PC-3 (cell line): ENCODE measurements around the gene FXYD1. TPM values are rescaled to one million over a fixed set of nuclear protein-coding genes. Genes with fewer than 3 reads are reported as not detected.
A peak's percentile ranks its signal among the peaks of the same experiment; 100 is the strongest.

Experiments used
- ATAC-seq: fragments of 200-7000 bp; cut with Tn5 transposase; 2 replicates; pipeline ENCODE4 v1.9.1; 2020; ENCODE audit warnings: mild to moderate bottlenecking, moderate library complexity
- BruUV-seq: library from RNA; stranded (reverse); fragments of 400-500 nt; replicated peaks from 2 replicates; lab custom pipeline; 2021; lab: Mats Ljungman, UMichigan
- CTCF ChIA-PET: fragments of 300-600 bp; sonication (Branson Sonifier 250); formaldehyde crosslinking; loops from one replicate; lab custom pipeline; 2022; ENCODE audit warnings: antibody characterized with exemption; lab: Charles Lee
- POLR2A ChIA-PET: fragments of 300-600 bp; sonication (Branson Sonifier 250); formaldehyde crosslinking; loops from one replicate; lab custom pipeline; 2022; ENCODE audit warnings: antibody characterized with exemption; ENCODE audit not compliant: unreplicated experiment; lab: Charles Lee
- DNase-seq: peaks from one replicate; pipeline ENCODE4 v3.0.0-alpha.2; 2015
- H2AFZ ChIP-seq: fragments of 300-600 bp; sonication (generic); 2 replicates; pipeline ENCODE4 v1.6.0; 2016; ENCODE audit warnings: antibody characterized with exemption, low read length
- H3F3A ChIP-seq: fragments of 300-600 bp; sonication (generic); one replicate; pipeline ENCODE4 v1.6.0; 2017; ENCODE audit warnings: antibody characterized with exemption, low read length, control low read depth, mild to moderate bottlenecking; ENCODE audit not compliant: unreplicated experiment
- H3K27ac ChIP-seq: fragments of 300-600 bp; sonication (generic); 2 replicates; pipeline ENCODE4 v1.5.1; 2016; ENCODE audit warnings: mild to moderate bottlenecking, low read length
- H3K27me3 ChIP-seq: fragments of 300-600 bp; sonication (generic); 2 replicates; pipeline ENCODE4 v1.6.1; 2016; ENCODE audit warnings: low read length, mixed read lengths
- H3K36me3 ChIP-seq: fragments of 300-600 bp; sonication (generic); 2 replicates; pipeline ENCODE4 v1.6.1; 2016; ENCODE audit warnings: low read depth, mixed run types, low read length, mixed read lengths
- H3K4me1 ChIP-seq: fragments of 300-600 bp; sonication (generic); 2 replicates; pipeline ENCODE4 v1.5.1; 2016; ENCODE audit warnings: low read length; ENCODE audit not compliant: insufficient read depth
- H3K4me2 ChIP-seq: fragments of 300-600 bp; sonication (generic); 2 replicates; pipeline ENCODE4 v1.6.0; 2016; ENCODE audit warnings: low read length
- H3K4me3 ChIP-seq: fragments of 300-600 bp; sonication (generic); 2 replicates; pipeline ENCODE4 v1.5.1; 2016; ENCODE audit warnings: mild to moderate bottlenecking, low read length, mixed read lengths
- H3K79me2 ChIP-seq: fragments of 300-600 bp; sonication (generic); 2 replicates; pipeline ENCODE4 v1.6.1; 2017; ENCODE audit warnings: low read length, mixed read lengths
- H3K9ac ChIP-seq: fragments of 300-600 bp; sonication (generic); 2 replicates; pipeline ENCODE4 v1.6.0; 2016; ENCODE audit warnings: mild to moderate bottlenecking, low read length
- H3K9me2 ChIP-seq: fragments of 300-600 bp; sonication (generic); replicated peaks from 2 replicates; pipeline ENCODE4 v1.6.1; 2016; ENCODE audit warnings: mixed run types, low read length, mixed read lengths
- H3K9me3 ChIP-seq: fragments of 300-600 bp; sonication (generic); 2 replicates; pipeline ENCODE4 v1.6.1; 2016; ENCODE audit warnings: low read length, mixed read lengths
- H4K20me1 ChIP-seq: fragments of 300-600 bp; sonication (generic); 2 replicates; pipeline ENCODE4 v1.6.1; 2016; ENCODE audit warnings: low read length, mixed read lengths
- EZH2 ChIP-seq: fragments of 300-600 bp; sonication (generic); IDR thresholded peaks from one replicate; pipeline ENCODE4 v1.6.1; 2017; ENCODE audit warnings: antibody characterized with exemption, mild to moderate bottlenecking, low read length; ENCODE audit not compliant: unreplicated experiment
- EZH2phosphoT487 ChIP-seq: fragments of 300-600 bp; sonication (generic); IDR thresholded peaks from 2 replicates; pipeline ENCODE4 v1.6.1; 2018; ENCODE audit warnings: mild to moderate bottlenecking, antibody characterized with exemption, low read length, borderline replicate concordance
- intact Hi-C: fragments of 100-400 bp; cut with micrococcal nuclease; formaldehyde crosslinking; loops from 2 replicates; pipeline ENCODE4 v1.9.0; 2023
- total RNA-seq: library from RNA; depleted of rRNA; stranded (reverse); fragments of >200 nt; gene quantifications from 2 replicates; pipeline ENCODE4 v1.2.3, GENCODE V29; 2014
- TF ChIP-seq, protein P1 (sequence below): fragments of 300-600 bp; sonication (generic); conservative IDR thresholded peaks from 2 replicates; pipeline ENCODE4 v1.5.1; 2017; ENCODE audit warnings: antibody characterized with exemption, low read depth, mild to moderate bottlenecking, low read length

The FXYD1 gene
- total RNA-seq, 1 experiment from 2014 or later, result not detected

DNA sequence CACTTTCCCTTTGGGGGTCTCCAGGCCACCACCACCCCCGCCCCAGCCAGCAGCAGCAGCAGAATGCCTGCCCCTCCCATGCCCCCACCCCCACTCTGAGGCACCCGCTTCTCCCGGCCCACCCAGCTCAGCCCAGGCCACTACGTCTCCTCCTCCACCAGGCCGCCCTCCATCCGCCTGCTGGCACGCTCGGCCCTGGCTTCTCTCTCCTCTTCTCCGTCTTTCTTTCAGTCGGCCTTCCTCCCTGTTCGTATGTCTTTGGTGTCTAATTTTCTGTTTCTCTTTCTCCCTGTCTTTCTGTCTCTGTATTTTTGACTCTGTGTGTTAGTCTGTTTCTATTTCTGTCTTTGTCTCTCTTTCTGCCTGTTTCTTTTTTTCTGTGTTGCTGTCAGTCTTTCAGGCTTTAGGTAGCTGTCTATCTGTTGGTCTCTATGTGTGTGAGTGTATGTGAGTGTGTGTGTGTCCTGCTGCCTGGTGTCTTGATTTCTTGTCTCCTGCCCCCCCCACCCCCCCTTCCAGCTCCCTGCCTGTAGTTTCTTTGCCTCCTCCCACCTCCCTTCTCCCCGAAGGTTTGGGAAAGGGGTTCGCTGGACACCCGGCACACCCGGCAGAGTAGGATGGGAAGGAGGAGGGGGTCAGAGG, 3.9 kb upstream of the FXYD1 start, which contains the start of gene LGI4:
Gene LGI4, minus strand, starts transcription at position 459 of the 642 bp plus-strand sequence. Its CDS starts 379 bp downstream, at position 80.
- H3K9ac ChIP-seq, result no peak within 1 kb of the TSS
- H3K4me1 ChIP-seq, result no peaks in the 10 kb centered on the region
- H3K27me3 ChIP-seq, result no peaks in the 10 kb centered on the region
- H3F3A ChIP-seq, result no peaks in the 10 kb centered on the region
- no peaks in the 10 kb centered on the region for H3K9me2 ChIP-seq
- H2AFZ ChIP-seq, result no peak within 1 kb of the TSS
- no peak within 1 kb of the TSS for H3K27ac ChIP-seq
- TF ChIP-seq, protein P1, sequence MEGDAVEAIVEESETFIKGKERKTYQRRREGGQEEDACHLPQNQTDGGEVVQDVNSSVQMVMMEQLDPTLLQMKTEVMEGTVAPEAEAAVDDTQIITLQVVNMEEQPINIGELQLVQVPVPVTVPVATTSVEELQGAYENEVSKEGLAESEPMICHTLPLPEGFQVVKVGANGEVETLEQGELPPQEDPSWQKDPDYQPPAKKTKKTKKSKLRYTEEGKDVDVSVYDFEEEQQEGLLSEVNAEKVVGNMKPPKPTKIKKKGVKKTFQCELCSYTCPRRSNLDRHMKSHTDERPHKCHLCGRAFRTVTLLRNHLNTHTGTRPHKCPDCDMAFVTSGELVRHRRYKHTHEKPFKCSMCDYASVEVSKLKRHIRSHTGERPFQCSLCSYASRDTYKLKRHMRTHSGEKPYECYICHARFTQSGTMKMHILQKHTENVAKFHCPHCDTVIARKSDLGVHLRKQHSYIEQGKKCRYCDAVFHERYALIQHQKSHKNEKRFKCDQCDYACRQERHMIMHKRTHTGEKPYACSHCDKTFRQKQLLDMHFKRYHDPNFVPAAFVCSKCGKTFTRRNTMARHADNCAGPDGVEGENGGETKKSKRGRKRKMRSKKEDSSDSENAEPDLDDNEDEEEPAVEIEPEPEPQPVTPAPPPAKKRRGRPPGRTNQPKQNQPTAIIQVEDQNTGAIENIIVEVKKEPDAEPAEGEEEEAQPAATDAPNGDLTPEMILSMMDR, result no peak
- TF ChIP-seq EZH2phosphoT487 (no peak), EZH2 (no peak)
- no peaks in the 10 kb centered on the region for H3K79me2 ChIP-seq
- DNase-seq (no peak), ATAC-seq (no peak)
- no peaks in the 10 kb centered on the region for H4K20me1 ChIP-seq
- no peaks in the 10 kb centered on the region for H3K36me3 ChIP-seq
- ChIA-PET CTCF (no interaction called here), POLR2A (no interaction called here)
- intact Hi-C loops, result loop anchor here (1.0 kb wide), 1 partner anchor 20 kb away; no protein-coding TSS in a partner anchor
- no peak within 1 kb of the TSS for H3K4me3 ChIP-seq
- no peak within 1 kb of the TSS for H3K4me2 ChIP-seq
- BruUV-seq, result no TSS peak
- H3K9me3 ChIP-seq, result no peaks in the 10 kb centered on the region

DNA sequence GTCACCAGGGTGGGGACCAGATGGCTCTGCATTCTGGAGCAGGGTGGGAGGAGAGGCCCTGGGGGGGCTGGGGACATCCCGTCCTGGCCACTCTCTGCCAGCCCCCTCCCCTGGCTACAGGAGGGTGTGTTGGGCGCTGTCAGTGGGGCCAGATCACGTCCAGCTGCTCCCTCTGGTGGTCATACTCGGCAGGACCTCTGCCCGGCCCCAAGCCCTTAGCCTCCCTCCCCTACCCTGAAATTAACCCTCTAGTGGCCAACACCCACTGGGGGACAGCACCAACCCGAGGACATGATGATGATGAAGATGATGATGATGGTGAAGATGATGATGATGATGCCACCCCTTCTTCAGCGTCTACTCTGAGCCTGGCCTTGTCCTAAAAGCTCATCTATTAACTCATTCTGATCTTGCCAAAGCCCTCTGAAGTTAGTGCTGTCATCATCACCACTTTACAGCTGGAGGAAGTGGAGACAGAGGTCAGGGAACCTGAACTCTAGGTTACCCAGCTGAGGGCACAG, 3.2 kb upstream of the FXYD1 start:
- H3K9me3 ChIP-seq, result no peaks in the 10 kb centered on the region
- TF ChIP-seq EZH2, result no peak
- TF ChIP-seq, protein P1, result peak; percentile 77
- no peaks in the 10 kb centered on the region for H3K79me2 ChIP-seq
- no peak overlapping the region for H3K27ac ChIP-seq
- POLR2A ChIA-PET, result no interaction called here
- no peak overlapping the region for H3K4me2 ChIP-seq
- no peaks in the 10 kb centered on the region for H3K4me1 ChIP-seq
- DNase-seq (peak; percentile 62), ATAC-seq (peak; percentile 89)
- CTCF ChIA-PET, result interaction anchor here (0.8 kb wide), 1 partner anchor 91 kb away, joined by 3 read pairs; no protein-coding TSS in a partner anchor
- no peaks in the 10 kb centered on the region for H4K20me1 ChIP-seq
- BruUV-seq, result no TSS peak
- H3K27me3 ChIP-seq, result no peaks in the 10 kb centered on the region
- no peak overlapping the region for H3K9ac ChIP-seq
- intact Hi-C loops, result loop anchor here (1.0 kb wide), 1 partner anchor 21 kb away; no protein-coding TSS in a partner anchor
- H3K36me3 ChIP-seq, result no peaks in the 10 kb centered on the region
- no peak overlapping the region for H2AFZ ChIP-seq
- no peaks in the 10 kb centered on the region for H3K9me2 ChIP-seq
- no peak overlapping the region for H3K4me3 ChIP-seq
- no peaks in the 10 kb centered on the region for H3F3A ChIP-seq

DNA sequence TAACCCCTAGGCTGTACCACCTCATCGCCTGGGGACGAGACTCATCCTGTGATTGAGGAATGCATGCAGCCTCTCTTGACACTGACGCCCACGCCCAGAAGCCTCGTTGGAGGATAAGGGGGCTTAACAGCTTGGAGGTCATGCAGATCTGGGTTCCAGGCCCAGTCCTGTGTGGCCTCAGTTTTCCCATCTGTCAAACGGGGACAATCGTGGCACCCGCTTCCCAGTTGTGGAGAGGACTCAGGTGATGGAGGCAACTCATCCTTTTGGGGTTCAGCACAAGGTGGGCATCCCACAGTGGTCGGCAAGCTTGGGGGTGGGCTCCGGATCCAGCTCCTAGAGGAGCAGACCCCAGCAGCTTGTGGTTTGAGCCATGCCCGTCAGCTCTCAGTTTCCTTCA, 2.4 kb upstream of the FXYD1 start:
- no peak for DNase-seq
- Histone ChIP-seq H3K36me3 (no peaks in the 10 kb centered on the region), H2AFZ (no peak overlapping the region), H3K9me3 (no peaks in the 10 kb centered on the region), H3K9me2 (no peaks in the 10 kb centered on the region), H3F3A (no peaks in the 10 kb centered on the region), H4K20me1 (no peaks in the 10 kb centered on the region), H3K27me3 (no peaks in the 10 kb centered on the region), H3K27ac (no peak overlapping the region), H3K4me2 (no peak overlapping the region), H3K79me2 (no peaks in the 10 kb centered on the region), H3K4me1 (no peaks in the 10 kb centered on the region), H3K4me3 (no peak overlapping the region), H3K9ac (no peak overlapping the region)
- ChIA-PET POLR2A (no interaction called here), CTCF (no interaction called here)
- BruUV-seq, result no TSS peak
- no peak for ATAC-seq
- TF ChIP-seq, protein P1, result no peak
- TF ChIP-seq EZH2phosphoT487, result no peak
- no peak for TF ChIP-seq EZH2
- intact Hi-C loops, result no loop called here
